ENCODE measurements around the gene VNN1.
A peak's percentile ranks its signal among the peaks of the same experiment; 100 is the strongest.
"Not testable (repeated sequence)": the region's sequence is repeated elsewhere in the genome, so short reads cannot be mapped to it uniquely, and the experiment has no call there.

The VNN1 gene

DNA sequence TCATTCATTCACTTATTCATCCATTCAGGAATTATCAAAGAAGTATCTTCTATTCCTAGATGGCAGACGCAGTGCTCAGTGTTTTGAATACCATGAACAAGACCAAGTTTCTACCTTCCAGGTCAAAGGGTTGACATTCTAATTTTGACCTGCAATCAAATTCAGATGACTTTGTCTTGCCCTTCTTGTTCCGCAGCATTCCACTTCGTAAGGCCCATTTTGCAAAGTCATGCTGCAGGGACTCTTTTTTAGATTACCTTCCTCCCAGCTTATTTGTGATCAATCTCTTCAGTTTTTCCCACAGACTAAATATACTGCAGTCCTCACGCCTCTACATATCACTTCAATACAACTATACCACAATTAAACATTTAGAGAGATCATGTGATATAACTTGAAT is 47.7 kb downstream of the VNN1 start:
- DNase-seq = no peak

DNA sequence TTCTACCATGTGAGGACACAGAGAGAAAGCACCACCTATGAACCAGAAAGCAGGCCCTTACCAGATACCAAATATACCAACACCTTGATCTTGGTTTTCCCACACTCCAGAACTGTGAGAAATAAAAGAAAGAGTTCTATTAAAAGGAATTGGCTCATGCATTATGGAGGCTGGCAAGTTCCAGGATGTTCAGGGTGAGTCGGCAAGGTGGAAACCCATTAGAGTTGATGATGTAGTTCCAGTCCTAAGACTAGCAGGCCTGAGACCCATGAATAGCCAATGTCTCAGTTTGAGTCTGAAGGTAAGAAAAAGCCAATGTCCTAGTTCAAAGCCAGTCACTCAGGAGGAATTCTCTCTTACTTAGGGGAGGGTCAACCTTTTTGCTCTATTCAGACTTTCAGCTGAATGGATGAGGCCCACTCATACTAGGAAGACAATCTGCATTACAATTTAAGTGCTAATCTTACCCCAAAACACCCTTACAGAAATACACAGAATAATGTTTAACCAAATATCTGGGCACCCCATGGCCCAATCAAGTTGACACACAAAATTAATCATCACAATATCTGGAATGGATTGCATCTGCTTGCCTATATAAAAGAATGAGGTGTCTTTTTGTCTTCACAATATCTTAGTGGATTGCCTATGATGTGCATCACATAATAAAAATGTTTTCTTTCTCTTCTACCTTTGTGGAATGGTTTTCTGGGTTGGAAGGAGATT is 49.4 kb downstream of the VNN1 start:
- DNase-seq = no peak

DNA sequence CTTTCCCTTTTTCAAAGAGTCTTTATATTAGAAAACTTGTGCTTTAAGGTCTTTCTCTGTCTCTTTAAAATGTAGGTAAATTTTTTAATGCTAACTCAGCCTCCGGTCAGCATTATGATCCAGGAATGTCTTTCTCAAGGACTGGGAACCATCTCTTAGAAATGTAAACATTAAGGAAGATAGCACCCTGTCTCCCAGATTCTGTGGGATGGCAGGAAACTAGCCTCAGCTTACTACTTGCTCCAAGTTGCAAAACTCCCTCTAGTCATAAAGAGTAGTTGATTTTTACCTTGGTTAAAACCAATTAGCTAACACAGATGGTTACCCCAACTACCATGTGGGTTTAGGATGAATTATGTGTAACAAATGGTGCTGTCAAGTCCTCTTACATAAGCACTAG is 50.2 kb downstream of the VNN1 start:
- DNase-seq = no peak

DNA sequence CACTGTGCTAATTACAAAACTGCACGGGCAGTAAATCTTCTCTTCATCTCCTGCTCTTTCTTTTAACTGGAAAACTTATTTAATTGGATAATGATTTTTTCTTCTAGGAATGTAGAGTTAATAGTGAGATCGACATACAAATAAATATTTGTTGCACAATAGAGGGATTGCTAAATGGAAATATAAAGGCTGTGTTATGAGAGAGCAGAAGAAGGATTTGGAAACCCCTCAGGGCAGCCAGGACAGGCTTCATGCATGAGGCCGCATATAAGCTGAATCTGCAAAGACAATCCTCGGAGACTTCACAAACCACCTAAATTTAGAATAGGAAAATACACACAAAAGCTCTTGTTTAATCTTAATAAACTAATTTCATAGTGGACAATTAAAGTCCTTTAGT is 51.9 kb downstream of the VNN1 start:
- DNase-seq = no peak

DNA sequence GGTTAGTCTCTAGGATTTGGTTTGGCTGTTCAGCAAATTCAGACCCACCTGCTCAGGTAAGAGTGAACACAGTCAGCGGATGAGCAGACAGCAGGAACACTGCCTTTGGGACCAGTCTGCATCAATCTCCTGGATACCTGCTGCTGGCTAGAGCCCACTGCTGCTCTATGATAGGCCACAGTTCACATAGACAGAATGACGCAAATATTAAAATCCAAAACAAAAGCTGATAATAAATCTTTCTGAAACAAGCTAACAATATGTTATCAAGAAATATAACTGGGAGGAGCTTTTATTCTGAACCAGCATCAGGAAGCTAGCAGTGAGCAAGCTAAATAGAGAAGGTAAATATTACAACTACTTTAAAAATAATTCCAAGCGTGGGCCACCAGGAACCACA is 54.8 kb downstream of the VNN1 start, which contains the start of gene TAAR1:
TAAR1 (minus strand) TSS at position 101 of the 400 bp plus-strand sequence. CDS start 13,179 bp downstream, outside the sequence.
- DNase-seq = no peak

DNA sequence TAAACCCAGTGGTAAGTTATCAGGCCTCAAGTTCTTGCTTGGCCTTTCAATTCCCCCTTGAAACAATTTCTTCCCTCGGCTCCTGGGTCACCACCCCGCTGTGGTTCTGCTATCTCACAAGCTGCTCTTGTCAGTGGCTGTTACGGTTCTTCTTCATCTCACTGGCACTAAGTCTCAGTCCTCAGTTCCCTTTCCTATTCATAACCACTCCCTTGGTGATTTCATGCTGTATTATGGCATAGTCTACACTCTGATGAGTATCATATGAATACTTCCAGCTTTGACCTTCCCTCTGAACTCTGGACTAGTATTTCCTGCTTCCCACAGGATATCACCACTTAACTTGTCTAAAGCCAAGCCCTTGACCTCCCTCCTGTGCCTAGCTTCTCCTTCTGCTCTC is 62.8 kb downstream of the VNN1 start:
- no peak for DNase-seq

DNA sequence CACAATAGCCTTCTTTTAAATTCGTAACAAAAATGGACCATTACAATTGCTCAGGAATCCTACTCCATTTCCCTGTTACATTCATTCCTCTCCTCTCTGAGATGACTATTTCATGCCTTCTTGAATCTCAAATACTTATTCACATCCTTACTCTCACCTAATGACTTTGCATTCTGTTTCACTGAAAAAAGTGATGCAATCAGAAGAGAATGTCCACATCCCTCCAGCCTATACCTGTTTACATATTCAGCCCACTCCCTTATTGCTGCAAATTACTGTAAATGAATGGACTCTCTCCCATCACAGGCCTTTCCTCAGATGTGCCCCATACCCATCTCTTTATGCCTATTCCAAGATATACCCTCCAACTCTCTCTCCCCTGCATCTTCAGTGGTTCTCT is 63.4 kb downstream of the VNN1 start:
- DNase-seq = no peak

DNA sequence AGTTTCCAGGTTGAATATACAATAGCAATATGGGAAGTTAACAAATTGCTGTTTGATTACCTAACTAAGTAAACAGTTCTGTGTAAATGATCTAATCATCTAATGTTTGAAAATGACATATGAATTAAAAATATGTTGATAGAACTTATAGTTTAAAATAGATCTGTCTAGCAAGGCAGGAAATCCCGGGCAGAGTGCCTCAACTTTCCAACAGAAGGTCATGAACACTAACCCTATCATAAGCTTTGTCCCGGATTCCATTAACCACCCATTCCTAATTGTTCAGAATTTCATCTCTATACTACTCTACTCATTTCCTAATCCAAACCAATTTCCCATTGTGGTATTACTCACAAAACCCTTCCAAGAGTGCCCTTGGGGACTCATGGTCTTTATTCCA is 65.0 kb downstream of the VNN1 start:
- DNase-seq = no peak

DNA sequence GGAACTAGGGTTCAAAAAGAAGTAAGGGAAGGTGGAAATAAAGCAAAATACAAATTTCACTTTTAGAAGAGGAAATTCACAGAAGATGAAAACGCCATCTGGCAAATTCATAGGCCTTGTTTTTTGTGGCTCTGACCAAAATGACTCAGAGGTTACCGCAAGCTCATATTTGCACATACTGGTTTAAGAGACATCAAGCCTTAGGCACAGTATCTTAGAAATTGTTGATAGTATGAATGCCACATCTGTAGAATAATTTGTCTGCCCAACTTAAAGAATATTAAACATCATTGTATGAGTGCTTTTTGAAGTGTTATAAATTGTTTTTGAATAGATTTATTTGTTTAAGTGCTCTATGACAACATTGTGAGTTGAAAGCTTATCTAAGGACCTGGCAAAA is 65.5 kb downstream of the VNN1 start:
- DNase-seq = peak; percentile 68

DNA sequence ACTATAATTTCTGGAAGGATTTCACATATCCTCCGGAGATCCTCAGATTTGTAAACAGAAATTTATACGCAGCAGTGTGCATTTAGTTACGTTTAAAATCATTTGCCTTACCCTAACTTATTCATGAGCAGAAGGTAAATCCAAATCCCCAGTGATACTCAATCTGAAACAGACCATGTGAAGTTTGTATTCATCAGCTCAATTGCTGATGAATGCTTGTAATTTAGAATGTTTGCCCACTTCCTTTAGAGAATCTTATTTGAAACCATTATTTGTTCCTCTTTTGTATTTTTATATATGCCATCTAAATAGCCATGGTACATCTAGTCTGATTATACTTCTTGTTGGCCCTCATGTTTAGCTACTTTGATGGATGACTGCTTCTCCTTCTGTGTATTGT is 70.3 kb downstream of the VNN1 start:
- no peak for DNase-seq

DNA sequence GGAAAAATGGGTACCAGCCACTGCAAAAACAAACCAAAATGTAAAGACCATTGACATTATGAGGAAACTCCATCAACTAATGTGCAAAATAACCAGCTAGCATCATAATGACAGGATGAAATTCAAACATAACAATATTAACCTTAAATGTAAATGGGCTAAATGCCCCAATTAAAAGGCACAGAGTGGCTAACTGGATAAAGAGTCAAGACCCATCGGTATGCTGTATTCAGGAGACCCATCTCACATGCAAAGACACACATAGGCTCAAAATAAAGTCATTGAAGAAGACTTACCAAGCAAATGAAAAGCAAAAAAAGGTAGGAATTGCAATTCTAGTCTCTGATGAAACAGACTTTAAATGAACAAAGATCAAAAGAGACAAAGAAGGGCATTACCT is 76.7 kb downstream of the VNN1 start:
- DNase-seq = not testable (repeated sequence)

DNA sequence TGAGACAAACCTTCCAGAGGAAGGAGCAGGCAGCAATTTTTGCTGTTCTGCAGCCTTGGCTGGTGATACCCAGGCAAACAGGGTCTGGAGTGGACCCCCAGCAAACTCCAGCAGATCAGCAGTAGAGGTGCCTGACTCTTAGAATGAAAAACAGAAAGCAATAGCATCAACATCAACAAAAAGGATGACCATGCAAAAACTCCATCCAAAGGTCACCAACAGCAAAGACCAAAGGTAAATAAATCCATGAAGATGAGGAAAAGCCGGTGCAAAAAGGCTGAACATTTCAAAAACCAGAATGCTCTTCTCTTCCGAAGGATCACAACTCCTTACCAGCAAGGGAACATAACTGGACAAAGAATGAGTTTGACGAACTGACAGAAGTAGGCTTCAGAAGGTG is 77.9 kb downstream of the VNN1 start:
- not testable (repeated sequence) for DNase-seq

DNA sequence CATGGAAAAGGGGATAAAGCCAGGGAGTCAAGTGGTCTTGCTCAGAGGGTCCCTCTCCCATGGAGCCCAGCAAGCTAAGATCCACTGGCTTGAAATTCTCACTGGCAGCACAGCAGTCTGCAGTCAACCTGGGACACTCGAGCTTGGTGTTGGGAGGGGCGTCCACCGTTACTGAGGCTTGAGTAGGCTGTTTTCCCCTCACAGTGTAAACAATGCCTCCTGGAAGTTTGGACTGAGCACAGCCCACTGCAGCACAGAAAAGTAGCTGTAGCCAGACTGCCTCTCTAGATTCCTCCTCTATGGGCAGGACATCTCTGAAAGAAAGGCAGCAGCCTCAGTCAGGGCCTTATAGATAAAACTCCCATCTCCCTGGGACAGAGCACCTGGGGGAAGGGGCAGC is 78.6 kb downstream of the VNN1 start:
- DNase-seq = not testable (repeated sequence)

DNA sequence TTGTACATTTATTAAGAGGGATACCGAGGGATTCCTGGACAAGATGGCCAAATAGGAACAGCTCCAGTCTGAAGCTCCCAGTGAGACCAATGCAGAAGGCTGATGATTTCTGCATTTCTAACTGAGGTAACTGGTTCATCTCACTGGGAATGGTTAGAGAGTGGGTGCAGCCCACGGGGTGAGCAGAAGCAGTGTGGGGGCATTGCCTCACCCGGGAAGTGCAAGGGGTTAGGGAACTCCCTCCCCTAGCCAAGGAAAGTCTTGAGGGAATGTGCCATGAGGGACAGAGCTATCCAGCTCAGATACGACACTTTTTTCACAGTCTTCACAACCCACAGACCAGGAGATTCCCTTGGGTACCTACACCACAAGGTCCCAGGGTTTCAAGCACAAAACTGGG is 79.1 kb downstream of the VNN1 start:
- DNase-seq = no peak

DNA sequence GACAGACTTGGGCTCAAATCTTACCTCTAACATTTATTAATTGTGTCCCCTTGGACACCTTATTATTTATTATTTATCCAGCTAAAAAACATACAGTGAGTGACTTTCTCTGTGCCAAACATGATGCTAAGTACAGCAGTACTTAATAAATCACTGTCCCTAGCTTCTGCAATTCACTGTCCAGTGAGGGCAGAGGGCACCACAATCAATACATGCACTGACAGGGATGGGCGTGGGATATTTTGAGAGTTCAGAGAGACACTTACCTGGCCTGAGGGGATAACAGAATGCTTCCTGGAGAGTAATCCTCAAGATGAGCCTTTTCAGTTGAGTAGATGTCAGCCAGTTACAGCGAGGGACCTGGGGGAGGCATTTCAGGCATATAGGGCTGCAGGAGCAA is 80.5 kb downstream of the VNN1 start:
- DNase-seq = no peak

Measured in activated CD4-positive, alpha-beta T cell treated with anti-CD3 and anti-CD28 coated beads, Interleukin-10, Interleukin-2, amounts not matched to agents 100 ng/mL and 50 ng/mL, durations not matched to agents 16 hours and 8 hours (primary cell).